ENCODE data around the gene NFYC.

DNA sequence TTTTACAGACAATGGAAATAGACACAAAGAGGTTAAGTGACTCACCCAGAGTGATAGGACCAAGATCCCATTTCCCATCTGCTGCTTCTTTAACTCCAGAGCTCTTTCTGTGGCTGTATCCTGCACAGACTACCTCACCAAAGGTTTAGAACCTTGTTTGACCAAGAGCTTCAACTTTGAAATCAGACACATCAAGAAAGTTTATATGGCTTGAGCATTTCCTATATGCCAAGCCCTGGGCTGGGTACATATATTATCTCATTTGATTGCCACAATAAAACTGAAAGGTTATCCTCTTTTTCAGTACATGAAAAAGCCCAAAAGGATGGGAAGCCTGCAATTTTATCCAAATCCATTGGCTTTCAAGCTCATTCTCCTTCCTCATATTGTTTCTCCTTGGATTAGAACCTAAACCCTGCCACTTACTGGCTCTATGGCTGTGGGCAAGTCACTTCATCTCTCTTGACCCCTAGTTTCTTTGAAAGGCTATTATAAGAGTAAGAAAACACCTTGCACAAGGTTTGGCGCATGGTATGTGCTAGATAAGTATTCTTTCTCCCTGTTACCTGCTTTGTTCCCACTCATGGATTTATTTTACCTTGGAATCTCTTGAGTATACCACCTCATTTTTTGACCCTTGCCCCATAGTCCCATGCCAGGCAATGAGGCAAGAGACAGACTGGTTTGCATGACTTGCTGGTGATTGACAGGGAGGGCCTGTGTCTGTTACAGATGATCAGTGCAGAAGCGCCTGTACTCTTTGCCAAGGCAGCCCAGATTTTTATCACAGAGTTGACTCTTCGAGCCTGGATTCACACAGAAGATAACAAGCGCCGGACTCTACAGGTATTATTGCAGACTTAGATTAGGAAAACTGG, 57.6 kb downstream of the NFYC start:
- no peak for TF ChIP-seq CTCF (IDR thresholded peaks at IDR 0.05)
- no peak for TF ChIP-seq POLR2A (IDR thresholded peaks at IDR 0.05)
- TF ChIP-seq EP300 (IDR thresholded peaks at IDR 0.05): no peak
- no peak for TF ChIP-seq POLR2AphosphoS5 (IDR thresholded peaks at IDR 0.05)
